PC-3 (cell line): ENCODE results near the gene TEAD1. TPM values are rescaled to one million over a fixed set of nuclear protein-coding genes. Genes with fewer than 3 reads are reported as not detected.

Experiments used
- ATAC-seq: fragments of 200-7000 bp; cut with Tn5 transposase; 2 replicates; pipeline ENCODE4 v1.9.1; 2020; ENCODE audit warnings: mild to moderate bottlenecking, moderate library complexity
- BruUV-seq: library from RNA; stranded (reverse); fragments of 400-500 nt; replicated peaks from 2 replicates; lab custom pipeline; 2021; lab: Mats Ljungman, UMichigan
- CTCF ChIA-PET: fragments of 300-600 bp; sonication (Branson Sonifier 250); formaldehyde crosslinking; loops from one replicate; lab custom pipeline; 2022; ENCODE audit warnings: antibody characterized with exemption; lab: Charles Lee
- POLR2A ChIA-PET: fragments of 300-600 bp; sonication (Branson Sonifier 250); formaldehyde crosslinking; loops from one replicate; lab custom pipeline; 2022; ENCODE audit warnings: antibody characterized with exemption; ENCODE audit not compliant: unreplicated experiment; lab: Charles Lee
- DNase-seq: peaks from one replicate; pipeline ENCODE4 v3.0.0-alpha.2; 2015
- H2AFZ ChIP-seq: fragments of 300-600 bp; sonication (generic); 2 replicates; pipeline ENCODE4 v1.6.0; 2016; ENCODE audit warnings: antibody characterized with exemption, low read length
- H3F3A ChIP-seq: fragments of 300-600 bp; sonication (generic); one replicate; pipeline ENCODE4 v1.6.0; 2017; ENCODE audit warnings: antibody characterized with exemption, low read length, control low read depth, mild to moderate bottlenecking; ENCODE audit not compliant: unreplicated experiment
- H3K27ac ChIP-seq: fragments of 300-600 bp; sonication (generic); 2 replicates; pipeline ENCODE4 v1.5.1; 2016; ENCODE audit warnings: mild to moderate bottlenecking, low read length
- H3K27me3 ChIP-seq: fragments of 300-600 bp; sonication (generic); 2 replicates; pipeline ENCODE4 v1.6.1; 2016; ENCODE audit warnings: low read length, mixed read lengths
- H3K36me3 ChIP-seq: fragments of 300-600 bp; sonication (generic); 2 replicates; pipeline ENCODE4 v1.6.1; 2016; ENCODE audit warnings: low read depth, mixed run types, low read length, mixed read lengths
- H3K4me1 ChIP-seq: fragments of 300-600 bp; sonication (generic); 2 replicates; pipeline ENCODE4 v1.5.1; 2016; ENCODE audit warnings: low read length; ENCODE audit not compliant: insufficient read depth
- H3K4me2 ChIP-seq: fragments of 300-600 bp; sonication (generic); 2 replicates; pipeline ENCODE4 v1.6.0; 2016; ENCODE audit warnings: low read length
- H3K4me3 ChIP-seq: fragments of 300-600 bp; sonication (generic); 2 replicates; pipeline ENCODE4 v1.5.1; 2016; ENCODE audit warnings: mild to moderate bottlenecking, low read length, mixed read lengths
- H3K79me2 ChIP-seq: fragments of 300-600 bp; sonication (generic); 2 replicates; pipeline ENCODE4 v1.6.1; 2017; ENCODE audit warnings: low read length, mixed read lengths
- H3K9ac ChIP-seq: fragments of 300-600 bp; sonication (generic); 2 replicates; pipeline ENCODE4 v1.6.0; 2016; ENCODE audit warnings: mild to moderate bottlenecking, low read length
- H3K9me2 ChIP-seq: fragments of 300-600 bp; sonication (generic); replicated peaks from 2 replicates; pipeline ENCODE4 v1.6.1; 2016; ENCODE audit warnings: mixed run types, low read length, mixed read lengths
- H3K9me3 ChIP-seq: fragments of 300-600 bp; sonication (generic); 2 replicates; pipeline ENCODE4 v1.6.1; 2016; ENCODE audit warnings: low read length, mixed read lengths
- H4K20me1 ChIP-seq: fragments of 300-600 bp; sonication (generic); 2 replicates; pipeline ENCODE4 v1.6.1; 2016; ENCODE audit warnings: low read length, mixed read lengths
- EZH2 ChIP-seq: fragments of 300-600 bp; sonication (generic); IDR thresholded peaks from one replicate; pipeline ENCODE4 v1.6.1; 2017; ENCODE audit warnings: antibody characterized with exemption, mild to moderate bottlenecking, low read length; ENCODE audit not compliant: unreplicated experiment
- EZH2phosphoT487 ChIP-seq: fragments of 300-600 bp; sonication (generic); IDR thresholded peaks from 2 replicates; pipeline ENCODE4 v1.6.1; 2018; ENCODE audit warnings: mild to moderate bottlenecking, antibody characterized with exemption, low read length, borderline replicate concordance
- intact Hi-C: fragments of 100-400 bp; cut with micrococcal nuclease; formaldehyde crosslinking; loops from 2 replicates; pipeline ENCODE4 v1.9.0; 2023
- total RNA-seq: library from RNA; depleted of rRNA; stranded (reverse); fragments of >200 nt; gene quantifications from 2 replicates; pipeline ENCODE4 v1.2.3, GENCODE V29; 2014
- TF ChIP-seq, protein P1 (sequence below): fragments of 300-600 bp; sonication (generic); conservative IDR thresholded peaks from 2 replicates; pipeline ENCODE4 v1.5.1; 2017; ENCODE audit warnings: antibody characterized with exemption, low read depth, mild to moderate bottlenecking, low read length

The TEAD1 gene
- total RNA-seq, 1 experiment from 2014 or later = 70.2 TPM

DNA sequence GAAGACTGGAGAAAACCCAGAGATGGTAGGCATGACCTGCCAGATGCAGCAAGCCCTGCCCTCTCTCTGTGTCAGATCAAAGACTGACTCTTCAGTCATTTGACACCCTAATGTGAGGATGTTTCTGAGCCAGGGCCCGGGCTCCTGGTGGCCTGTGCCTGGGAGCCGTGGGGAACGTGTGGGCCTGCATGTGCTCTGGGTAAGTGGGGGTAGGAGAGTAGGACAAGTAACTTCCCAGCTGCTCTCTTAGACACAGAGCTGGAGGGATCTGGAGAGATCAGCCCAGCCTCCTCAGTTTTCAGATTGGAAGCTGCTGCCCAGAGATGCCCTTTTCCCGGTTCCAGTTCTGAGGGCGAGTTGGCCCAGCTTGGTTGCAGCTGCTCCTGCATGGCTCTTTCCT is 110.8 kb downstream of the TEAD1 start:
- DNase-seq (no peak), ATAC-seq (no peak)
- H3K4me3 ChIP-seq = no peak overlapping the region
- intact Hi-C loops = no loop called here
- H3K4me1 ChIP-seq = peaks cover 19% of the 10 kb centered on the region
- H3K9me2 ChIP-seq = no peaks in the 10 kb centered on the region
- TF ChIP-seq, protein P1, sequence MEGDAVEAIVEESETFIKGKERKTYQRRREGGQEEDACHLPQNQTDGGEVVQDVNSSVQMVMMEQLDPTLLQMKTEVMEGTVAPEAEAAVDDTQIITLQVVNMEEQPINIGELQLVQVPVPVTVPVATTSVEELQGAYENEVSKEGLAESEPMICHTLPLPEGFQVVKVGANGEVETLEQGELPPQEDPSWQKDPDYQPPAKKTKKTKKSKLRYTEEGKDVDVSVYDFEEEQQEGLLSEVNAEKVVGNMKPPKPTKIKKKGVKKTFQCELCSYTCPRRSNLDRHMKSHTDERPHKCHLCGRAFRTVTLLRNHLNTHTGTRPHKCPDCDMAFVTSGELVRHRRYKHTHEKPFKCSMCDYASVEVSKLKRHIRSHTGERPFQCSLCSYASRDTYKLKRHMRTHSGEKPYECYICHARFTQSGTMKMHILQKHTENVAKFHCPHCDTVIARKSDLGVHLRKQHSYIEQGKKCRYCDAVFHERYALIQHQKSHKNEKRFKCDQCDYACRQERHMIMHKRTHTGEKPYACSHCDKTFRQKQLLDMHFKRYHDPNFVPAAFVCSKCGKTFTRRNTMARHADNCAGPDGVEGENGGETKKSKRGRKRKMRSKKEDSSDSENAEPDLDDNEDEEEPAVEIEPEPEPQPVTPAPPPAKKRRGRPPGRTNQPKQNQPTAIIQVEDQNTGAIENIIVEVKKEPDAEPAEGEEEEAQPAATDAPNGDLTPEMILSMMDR = no peak
- TF ChIP-seq EZH2 (no peak), EZH2phosphoT487 (no peak)
- ChIA-PET CTCF (no interaction called here), POLR2A (interaction anchor here (0.6 kb wide), 1 partner anchor 30 kb away, joined by 3 read pairs; no protein-coding TSS in a partner anchor)
- H3K4me2 ChIP-seq = no peak overlapping the region
- H4K20me1 ChIP-seq = no peaks in the 10 kb centered on the region
- no peaks in the 10 kb centered on the region for H3K27me3 ChIP-seq
- no peak overlapping the region for H3K27ac ChIP-seq
- peaks cover 65% of the 10 kb centered on the region for H3K79me2 ChIP-seq
- H3K36me3 ChIP-seq = no peaks in the 10 kb centered on the region
- H3F3A ChIP-seq = no peaks in the 10 kb centered on the region
- no peaks in the 10 kb centered on the region for H3K9me3 ChIP-seq
- H2AFZ ChIP-seq = no peak overlapping the region
- H3K9ac ChIP-seq = no peak overlapping the region
- no TSS peak for BruUV-seq

DNA sequence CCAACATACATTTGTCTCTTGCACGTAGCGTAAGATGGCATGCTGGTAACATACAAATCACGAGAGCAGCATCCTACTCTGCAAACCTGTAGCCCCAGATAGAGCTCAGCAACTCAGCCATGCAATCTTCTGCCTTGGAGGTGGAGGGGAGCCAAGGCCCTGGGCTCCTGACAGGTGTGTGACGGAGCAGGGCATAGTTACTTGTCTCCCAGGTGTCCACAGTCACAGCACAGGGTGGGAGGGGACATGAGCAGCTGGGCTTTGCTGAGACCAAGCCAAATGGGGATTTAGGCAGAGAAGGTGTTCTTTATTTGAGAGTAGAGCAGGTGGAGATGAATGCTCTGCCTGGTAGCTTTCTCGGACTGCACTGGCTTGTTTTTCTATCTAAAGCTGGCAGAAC is 111.7 kb downstream of the TEAD1 start:
- POLR2A ChIA-PET = interaction anchor here (0.6 kb wide), 1 partner anchor 810 kb away, joined by 5 read pairs; no protein-coding TSS in a partner anchor
- TF ChIP-seq EZH2phosphoT487 = no peak
- TF ChIP-seq, protein P1 = no peak
- Histone ChIP-seq H2AFZ (no peak overlapping the region), H3K9me2 (no peaks in the 10 kb centered on the region), H3K9me3 (no peaks in the 10 kb centered on the region), H3F3A (no peaks in the 10 kb centered on the region), H3K36me3 (no peaks in the 10 kb centered on the region), H3K79me2 (peaks cover 73% of the 10 kb centered on the region), H3K4me1 (peaks cover 19% of the 10 kb centered on the region), H4K20me1 (no peaks in the 10 kb centered on the region), H3K27me3 (no peaks in the 10 kb centered on the region), H3K4me3 (no peak overlapping the region), H3K4me2 (no peak overlapping the region), H3K9ac (no peak overlapping the region), H3K27ac (no peak overlapping the region)
- BruUV-seq = no TSS peak
- CTCF ChIA-PET = no interaction called here
- intact Hi-C loops = no loop called here
- DNase-seq (no peak), ATAC-seq (no peak)

- H3F3A ChIP-seq = no peaks in the 10 kb centered on the region
- H3K9me2 ChIP-seq = no peaks in the 10 kb centered on the region
- TF ChIP-seq, protein P1 = no peak
- TF ChIP-seq EZH2 = no peak
- no peak for TF ChIP-seq EZH2phosphoT487
- H3K4me3 ChIP-seq = no peak overlapping the region
- no TSS peak for BruUV-seq
- ChIA-PET CTCF (no interaction called here), POLR2A (interaction anchor here (0.6 kb wide), 1 partner anchor 810 kb away, joined by 5 read pairs; no protein-coding TSS in a partner anchor)
- no peak overlapping the region for H2AFZ ChIP-seq
- H3K27me3 ChIP-seq = no peaks in the 10 kb centered on the region
- H3K9ac ChIP-seq = no peak overlapping the region
- no peaks in the 10 kb centered on the region for H3K36me3 ChIP-seq
- H3K79me2 ChIP-seq = peaks cover 73% of the 10 kb centered on the region
- no peak for ATAC-seq
- H4K20me1 ChIP-seq = no peaks in the 10 kb centered on the region
- DNase-seq = no peak
- H3K4me2 ChIP-seq = no peak overlapping the region
- H3K27ac ChIP-seq = no peak overlapping the region
- intact Hi-C loops = no loop called here
- peaks cover 19% of the 10 kb centered on the region for H3K4me1 ChIP-seq
- no peaks in the 10 kb centered on the region for H3K9me3 ChIP-seq
Observed at GRCh38 chr11:12786450-12786849, 112.2 kb downstream of the TEAD1 start.
